ENCODE measurements around the gene MRPL22.
A peak's percentile ranks its signal among the peaks of the same experiment; 100 is the strongest.
"Not testable (repeated sequence)": the region's sequence is repeated elsewhere in the genome, so short reads cannot be mapped to it uniquely, and the experiment has no call there.

MRPL22 gene

DNA sequence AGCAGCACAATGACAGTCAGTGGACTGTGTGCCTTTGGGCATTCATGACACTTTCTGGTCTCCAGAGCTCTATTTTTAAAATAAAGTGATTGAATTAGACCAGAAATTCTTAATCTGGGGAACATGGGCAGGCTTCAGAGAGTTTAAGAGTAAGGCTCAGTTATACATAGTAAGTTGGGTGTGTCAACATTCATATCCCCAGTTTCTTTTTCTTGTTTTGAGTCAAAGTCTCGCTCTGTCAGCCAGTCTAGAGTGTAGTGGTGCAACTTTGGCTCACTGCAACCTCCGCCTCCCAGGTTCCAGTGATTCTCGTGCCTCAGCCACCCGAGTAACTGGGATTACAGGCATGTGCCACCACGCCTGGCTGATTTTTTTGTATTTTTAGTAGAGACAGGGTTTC, 59.0 kb downstream of the MRPL22 start:
- no peak for DNase-seq

- no peak for DNase-seq
Measured at GRCh38 chr5:155001523-155001922, 60.6 kb downstream of the MRPL22 start.

DNA sequence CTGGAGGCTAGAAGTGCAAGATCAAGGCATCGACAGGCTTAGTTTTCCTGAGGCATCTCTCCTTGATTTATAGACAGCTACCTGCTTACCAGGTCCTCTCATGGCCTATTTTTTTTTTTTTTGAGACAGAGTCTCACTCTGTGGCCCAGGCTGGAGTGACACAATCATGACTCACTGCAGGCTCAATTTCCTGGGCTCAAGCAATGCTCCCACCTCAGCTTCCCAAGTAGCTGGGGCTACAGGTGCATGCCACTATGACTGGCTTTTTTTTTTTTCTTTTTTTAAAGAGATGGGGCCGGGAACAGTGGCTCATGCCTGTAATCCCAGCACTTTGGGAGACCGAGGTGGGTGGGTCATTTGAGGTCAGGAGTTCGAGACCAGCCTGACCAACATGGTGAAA, 61.8 kb downstream of the MRPL22 start:
- not testable (repeated sequence) for DNase-seq

DNA sequence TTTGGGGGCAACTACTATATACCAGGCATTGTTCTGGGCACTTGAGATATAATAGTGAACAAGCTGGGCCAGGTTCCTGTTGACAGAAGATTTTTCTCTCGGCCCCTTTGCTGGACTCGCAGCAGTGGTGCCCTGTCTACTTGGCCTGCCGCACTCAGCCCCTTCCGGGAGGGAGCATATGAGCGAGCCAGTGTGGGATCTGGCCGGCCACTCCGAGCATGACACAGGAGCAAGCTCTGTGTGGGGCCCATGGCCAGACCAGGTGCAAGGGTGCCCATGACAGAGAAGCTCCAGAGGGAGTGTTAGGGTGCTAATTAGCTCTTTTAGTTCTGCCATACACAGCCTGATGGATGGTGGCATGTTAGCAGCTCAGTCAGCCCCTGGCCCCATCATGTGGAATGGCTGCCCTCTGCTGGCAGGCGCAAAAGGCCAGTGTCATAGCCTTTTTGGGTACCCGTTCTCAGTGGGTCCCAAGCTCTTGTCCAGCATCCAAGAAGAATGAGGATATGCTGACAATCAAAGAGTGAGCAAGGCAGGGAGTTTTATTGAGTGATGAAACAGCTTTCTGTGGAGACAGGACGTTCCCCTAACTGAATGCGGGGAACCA, 63.4 kb downstream of the MRPL22 start:
- DNase-seq: peak in 1 of 2 experiments; percentile 3

- not testable (repeated sequence) for DNase-seq
Measured at GRCh38 chr5:155006265-155006664, 65.4 kb downstream of the MRPL22 start.

- DNase-seq: no peak
Measured at GRCh38 chr5:155008669-155009068, 67.8 kb downstream of the MRPL22 start.

DNA sequence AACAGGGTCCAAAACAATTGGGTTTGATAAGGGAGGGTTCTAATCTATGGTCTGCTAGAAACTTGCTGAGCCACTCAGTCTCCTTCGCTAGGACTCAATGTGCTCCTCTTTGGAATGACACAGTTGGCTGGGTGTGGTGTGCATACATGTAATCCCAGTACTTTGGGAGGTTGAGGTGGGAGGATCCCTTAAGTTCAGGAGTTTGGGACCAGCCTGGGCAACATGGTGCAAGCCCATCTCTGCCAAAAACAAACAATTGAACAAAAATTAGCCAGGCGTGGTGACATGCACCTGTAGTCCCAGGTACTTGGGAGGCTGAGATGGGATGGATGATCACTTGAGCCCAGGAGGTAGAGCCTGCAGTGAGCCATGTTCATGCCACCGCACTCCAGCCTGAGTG, 70.0 kb downstream of the MRPL22 start:
- no peak for DNase-seq

GRCh38 chr5:155013526-155013925, 72.7 kb downstream of the MRPL22 start, which contains the start of gene KIF4B:
TSS of gene KIF4B (plus strand) at chr5:155013755. CDS start at chr5:155013860, 105 bp downstream.
- DNase-seq: no peak

- no peak for DNase-seq
Measured at GRCh38 chr5:155015239-155015638, 74.4 kb downstream of the MRPL22 start.

GRCh38 chr5:155017610-155018009, 76.7 kb downstream of the MRPL22 start:
- DNase-seq: no peak
